Fibroblast of peridontal ligament (primary cell): Measurements from ENCODE around the gene TLCD3A.

Experiments
- DNase-seq: peaks from one replicate; pipeline ENCODE4 v3.0.0-alpha.2; 2010; ENCODE audit errors: extremely low read depth

TLCD3A gene

DNA sequence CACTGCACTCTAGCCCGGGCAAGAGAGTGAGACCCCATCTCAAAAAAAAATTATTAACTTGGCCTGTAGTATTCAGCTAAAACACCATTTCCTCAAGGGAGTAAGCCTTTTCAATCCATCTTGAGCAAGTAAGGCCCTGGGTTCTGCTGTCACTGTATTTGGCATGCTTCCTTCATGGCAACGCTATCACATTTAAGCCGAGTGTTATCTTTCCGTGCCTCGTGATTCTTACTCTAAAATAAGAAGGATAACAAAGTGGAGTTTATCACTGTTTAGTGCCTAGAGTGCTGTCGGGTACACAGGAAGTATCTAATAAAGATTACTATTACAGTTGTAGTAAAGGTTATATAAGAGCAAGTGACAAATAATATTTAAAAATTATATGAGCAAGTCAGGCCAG lies 26.5 kb upstream of the TLCD3A start:
- no peak for DNase-seq

DNA sequence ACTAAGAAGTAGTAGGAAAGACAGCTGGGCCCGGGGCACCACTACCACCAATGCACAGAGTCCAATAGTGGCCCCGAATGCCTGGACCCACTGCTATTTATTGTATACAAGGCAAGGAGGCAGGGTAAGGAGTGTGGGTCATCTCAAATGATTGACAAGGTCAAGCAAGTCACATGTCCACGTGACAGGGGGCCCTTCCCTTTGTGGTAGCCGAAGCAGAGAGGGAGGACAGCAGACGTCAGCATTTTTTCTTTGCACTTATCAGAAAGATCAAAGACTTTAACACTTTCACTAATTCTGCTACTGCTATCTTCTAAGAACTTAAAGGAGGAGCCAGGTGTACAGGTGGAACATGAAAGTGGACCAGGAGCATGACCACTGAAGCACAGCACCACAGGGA lies 24.3 kb upstream of the TLCD3A start:
- no peak for DNase-seq

DNA sequence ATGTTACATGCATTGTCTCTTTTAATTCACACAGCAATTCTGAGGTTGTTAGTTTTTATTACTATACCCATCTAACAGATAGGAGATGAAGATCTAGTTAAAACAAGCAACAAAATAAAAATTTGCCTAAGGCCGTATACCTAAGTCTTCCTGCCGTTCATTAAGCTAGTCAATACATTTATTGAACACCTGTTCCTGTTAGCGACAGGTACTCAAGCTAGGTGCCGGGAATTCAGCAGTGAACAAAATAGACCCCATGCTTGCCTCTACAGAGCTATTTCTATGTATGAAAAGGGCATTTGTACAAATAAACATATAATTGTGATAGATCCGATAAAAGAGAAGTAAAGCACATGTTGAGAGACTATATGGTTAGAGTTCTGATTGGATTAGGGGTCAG lies 14.3 kb upstream of the TLCD3A start:
- no peak for DNase-seq

DNA sequence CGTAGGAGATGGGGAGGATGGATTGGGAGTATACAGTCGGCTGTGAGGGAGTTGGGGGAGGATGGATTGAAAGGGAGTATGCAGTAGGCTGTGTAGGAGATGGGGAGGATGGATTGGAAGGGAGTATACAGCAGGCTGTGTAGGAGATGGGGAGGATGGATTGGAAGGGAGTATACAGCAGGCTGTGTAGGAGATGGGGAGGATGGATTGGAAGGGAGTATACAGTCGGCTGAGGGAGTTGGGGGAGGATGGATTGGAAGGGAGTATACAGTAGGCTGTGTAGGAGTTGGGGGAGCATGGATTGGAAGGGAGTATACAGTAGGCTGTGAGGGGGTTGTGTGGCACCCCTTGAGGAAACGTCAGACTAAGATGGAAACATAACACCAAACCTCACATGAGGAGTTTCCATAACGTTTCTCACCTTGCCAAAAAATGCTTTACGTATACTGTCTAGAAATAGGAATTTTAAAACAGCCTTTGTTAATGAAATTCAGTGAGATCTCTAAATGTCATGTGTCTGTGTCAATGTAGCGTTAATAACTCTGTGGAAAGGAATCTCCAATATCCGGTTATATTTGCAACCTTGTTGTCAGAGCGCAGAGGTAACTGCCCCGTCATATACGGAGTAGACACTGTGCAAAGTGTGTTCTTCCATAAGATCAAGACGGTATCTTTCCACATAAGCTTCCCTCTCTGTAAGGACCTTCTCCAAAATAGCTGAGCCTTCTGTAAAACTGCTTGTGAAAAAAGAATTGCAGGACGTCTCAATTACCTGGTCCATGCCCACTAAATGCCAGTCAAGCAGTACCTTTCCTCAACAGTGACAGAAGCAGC lies 11.5 kb upstream of the TLCD3A start:
- DNase-seq: no peak

DNA sequence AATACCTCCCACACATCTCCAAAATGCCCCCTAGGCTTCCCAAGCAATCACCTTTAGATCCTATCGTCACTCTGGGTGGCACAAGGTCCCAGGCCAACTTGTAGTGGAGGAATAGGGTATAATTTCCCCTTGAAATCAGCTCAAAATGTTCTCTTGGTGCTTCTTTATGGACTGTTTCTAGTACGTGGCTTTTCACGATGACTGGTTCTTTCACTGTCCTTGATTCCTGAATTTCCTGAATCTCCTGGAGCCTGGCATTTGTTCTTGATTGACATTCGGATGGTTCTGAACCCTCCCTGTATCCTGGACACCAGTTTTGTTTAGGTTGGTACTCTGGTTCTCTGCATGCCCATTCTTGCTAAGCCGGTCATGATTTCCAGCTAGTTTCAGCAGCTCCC lies 10.9 kb upstream of the TLCD3A start:
- DNase-seq: no peak

DNA sequence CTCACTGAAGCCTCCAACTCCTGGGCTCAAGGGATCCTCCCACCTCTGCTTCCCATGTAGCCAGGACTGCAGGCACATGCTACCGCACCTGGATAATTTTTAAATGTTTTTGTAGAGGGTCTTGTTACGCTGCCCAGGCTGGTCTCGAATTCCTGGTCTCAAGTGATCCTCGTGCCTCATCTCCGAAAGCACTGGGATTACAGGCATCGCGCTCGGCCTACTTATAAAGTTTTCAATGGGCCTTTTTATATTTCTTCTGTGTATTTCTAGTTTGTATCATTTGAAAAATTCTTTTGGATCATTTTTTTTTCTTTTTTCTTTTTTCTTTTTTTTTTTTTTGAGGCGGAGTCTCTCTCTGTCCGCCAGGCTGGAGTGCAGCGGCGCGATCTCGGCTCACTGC lies 7.3 kb upstream of the TLCD3A start:
- DNase-seq: no peak

DNA sequence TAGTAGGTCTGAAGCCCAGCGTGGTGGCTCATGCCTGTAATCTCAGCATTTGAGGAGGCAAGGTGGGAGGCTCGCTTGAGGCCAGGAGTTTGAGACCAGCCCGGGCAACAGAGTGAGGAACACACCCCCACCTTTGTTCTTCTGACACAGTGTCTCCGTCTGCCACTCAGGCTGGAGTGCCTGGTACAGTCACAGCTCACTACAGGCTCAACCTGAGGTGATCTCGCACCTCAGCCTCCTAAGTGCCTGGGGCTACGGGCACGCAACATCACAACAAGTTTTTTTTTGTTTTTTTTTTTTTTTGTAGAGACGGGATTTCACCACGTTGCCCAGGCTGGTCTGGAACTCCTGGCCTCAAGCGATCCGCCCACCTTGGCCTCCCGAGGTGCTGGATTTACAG lies 6.7 kb upstream of the TLCD3A start:
- no peak for DNase-seq

DNA sequence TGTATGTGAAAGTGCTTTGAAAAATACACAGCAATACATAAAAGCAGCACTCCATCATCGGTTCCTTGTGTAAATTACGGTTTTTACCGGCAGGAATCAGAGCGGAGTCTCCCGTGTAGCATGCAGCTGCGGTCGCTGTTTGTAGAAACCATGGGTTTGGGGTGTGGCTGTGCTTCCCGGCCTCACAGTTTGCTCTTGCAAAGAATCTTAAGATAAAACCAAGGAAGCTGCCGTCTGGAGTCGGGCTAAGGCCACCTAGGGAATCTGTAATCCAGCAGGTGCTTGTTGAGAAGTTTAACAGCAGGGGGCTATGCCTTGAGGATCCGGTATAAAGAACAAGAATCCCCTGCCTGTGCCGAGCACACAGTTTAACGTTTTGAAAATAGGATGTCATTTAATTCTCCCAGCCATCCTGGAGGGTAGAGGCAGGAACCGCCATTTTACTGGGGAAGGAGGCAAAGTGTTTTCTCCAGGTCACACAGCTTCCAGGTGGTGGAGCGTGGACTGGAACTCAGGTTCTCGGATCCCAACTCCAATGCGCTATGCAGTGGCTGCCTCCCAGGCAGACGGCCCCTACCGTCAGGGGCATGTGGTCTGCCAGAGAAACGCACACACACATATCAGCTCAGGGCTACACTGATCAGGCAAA lies 6.0 kb upstream of the TLCD3A start:
- no peak for DNase-seq

DNA sequence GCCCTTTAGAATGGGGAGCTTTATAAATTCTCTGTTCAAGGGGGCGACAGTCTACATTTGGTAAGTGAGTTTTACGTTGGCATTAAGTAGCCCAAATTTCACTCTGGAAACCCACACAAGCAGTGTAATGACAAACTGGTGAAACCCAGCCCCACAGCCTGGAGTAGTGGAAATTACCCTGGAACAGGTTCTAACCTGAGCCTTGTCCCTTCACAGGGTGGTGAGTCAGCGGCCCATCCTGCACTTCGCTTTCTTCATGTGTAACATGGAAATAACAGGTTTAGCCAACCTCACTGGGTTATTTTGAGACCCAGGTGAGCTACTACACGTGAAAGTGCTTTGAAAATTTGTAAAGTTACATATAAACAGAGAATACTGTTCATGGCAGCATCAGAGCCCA lies 3.5 kb upstream of the TLCD3A start:
- DNase-seq: no peak

DNA sequence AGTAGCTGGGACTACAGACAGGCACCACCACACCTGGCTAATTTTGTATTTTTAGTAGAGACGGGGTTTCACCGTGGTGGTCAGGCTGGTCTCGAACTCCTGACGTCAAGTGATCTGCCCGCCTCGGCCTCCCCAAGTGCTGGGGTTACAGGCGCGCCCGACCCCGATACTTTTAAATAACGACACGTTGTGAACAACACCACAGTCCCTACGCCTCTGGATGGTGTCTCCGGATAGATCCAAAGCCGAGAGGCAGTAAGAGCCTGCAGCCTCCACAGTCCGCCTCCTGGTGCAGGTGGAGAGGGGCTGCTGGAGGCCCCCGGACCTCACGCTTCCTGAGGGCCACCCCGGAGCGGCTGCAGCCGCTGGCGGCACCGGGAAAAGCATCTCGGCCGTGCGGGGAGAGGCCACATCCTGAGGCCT lies 741 bp upstream of the TLCD3A start:
- DNase-seq: no peak

DNA sequence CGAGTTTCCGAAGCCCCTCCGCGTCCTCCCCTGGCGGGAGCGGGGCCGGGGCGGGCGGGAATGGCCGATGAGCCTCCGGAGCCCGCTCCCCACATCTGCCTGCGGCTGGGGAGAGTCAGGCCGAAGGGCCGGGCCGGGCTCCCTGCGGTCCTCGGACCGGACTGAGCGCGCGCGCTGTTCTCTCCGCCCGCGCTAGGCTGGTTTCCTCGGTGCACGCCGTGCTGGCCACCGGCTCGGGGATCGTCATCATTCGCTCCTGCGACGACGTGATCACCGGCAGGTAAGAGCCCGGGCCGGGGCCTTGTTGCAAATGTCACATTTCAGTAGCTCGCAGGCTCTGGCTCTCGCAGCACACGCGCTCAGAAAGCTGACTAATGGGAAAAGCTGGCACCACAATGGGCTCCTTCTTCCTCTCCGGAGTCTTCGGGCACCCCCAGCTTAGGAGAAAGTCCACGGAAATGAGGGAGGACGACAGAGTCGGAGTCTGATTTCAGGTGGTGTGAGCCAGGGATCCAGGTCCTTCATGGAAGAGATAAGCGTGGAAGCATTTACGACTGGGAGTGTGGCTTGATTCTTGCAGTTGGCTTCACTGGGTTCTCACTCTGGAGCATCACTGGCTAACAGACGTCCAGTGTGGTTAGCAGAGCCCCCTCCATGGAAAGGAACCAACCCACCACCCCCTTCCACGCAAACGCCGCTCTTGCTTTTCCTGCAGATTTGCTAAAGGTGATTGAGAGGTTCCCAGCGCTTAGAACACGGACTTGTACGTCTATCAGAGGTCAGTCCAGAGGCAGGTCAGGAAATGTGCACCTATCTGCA lies 715 bp downstream of the TLCD3A start:
- DNase-seq: no peak

DNA sequence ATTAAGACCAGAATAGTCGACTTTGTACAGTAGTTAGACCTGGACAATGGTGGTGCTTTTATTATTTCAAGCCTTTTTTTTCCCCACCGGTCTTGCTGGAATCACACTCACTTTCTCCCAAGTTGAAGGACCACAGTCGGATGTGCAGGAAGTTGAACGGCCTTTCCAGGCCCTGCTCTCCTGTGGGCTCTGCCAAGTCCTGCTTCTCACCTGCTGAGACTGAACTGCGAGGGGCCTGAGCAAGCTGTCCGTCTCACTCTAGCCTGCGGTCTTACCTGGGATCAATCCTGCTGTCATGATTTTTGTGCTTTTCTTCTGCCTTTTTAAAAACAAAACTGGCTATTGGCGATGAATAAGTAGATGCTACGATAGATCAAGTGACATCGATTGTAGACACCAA lies 1.3 kb downstream of the TLCD3A start:
- DNase-seq: no peak

DNA sequence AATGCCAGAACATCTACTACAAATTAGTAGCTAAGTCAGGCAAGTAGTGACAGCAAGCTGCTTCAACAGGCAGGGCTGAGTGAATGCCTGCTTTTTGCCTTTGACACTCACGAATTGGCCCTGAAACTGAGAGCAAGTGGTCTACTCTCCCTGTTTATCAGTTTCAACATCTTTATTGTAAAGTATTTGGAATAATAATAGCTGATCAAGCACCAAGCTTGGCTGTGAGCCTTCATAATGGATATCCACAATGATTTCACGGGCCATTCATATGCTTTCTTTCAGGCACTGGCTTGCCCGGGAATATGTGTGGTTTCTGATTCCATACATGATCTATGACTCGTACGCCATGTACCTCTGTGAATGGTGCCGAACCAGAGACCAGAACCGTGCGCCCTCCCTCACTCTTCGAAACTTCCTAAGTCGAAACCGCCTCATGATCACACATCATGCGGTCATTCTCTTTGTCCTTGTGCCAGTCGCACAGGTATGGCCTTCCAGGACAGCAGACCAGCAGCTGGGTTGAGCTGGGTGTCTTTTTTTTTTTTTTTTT lies 5.2 kb downstream of the TLCD3A start:
- DNase-seq: no peak

DNA sequence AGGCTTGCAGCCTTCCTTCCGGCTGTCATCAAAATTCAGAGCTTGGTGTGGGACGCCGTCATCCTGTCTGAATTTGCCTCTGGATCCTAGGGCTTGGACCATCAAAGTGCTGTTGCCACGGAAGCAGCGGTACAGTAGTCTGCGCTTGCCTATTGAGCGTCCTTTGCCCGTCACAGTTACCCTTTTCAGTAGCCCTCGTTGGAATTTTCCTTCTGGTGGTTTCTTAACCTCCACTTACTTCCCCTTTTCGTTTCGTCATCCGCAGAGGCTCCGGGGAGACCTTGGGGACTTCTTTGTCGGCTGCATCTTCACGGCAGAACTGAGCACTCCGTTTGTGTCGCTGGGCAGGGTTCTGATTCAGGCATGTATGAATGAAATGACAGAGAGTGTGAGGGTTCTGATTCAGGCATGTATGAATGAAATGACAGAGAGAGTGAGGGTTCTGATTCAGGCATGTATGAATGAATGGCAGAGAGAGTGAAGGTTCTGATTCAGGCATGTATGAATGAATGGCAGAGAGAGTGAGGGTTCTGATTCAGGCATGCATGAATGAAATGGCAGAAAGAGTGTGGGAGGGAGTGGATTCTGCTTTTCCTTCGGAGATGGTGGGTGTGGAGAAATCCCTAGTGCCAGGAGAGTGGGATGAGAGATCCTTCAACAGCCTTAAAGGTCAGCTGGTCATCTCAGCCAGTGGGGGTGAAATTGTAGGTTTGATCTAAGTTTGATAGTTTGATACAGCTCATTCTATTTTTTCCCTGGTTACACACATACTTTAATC lies 8.0 kb downstream of the TLCD3A start:
- DNase-seq: no peak

DNA sequence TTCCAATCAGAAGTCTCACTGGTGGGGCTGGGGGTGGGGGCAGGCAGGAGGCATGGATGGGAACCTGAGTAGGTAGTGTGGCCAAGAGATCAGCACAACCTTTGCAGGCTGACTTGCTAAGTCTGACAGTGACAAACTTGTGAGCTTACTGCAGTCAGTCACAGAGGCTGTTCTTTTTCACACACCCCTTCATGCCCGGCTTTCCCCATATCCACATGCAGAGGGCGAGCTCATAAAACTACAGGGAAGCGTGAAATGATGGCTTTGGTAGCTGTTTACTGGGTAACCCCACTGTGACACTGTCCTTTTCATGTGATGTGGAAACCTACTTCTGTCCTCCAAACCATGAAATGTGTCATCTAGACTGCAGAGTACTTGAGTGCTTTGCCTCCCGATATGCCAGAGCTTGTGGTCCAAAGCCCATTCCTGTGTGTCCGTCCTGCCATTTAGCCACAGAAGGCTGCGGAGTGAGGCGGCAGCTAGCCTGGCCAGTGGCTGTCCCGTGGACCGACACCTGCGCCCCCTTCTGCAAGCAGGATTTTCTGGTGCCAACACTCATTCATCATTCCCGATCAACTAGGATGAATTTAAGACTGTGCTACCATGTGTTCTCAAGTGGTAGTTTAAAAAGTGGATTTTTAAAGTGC lies 9.9 kb downstream of the TLCD3A start:
- DNase-seq: no peak

DNA sequence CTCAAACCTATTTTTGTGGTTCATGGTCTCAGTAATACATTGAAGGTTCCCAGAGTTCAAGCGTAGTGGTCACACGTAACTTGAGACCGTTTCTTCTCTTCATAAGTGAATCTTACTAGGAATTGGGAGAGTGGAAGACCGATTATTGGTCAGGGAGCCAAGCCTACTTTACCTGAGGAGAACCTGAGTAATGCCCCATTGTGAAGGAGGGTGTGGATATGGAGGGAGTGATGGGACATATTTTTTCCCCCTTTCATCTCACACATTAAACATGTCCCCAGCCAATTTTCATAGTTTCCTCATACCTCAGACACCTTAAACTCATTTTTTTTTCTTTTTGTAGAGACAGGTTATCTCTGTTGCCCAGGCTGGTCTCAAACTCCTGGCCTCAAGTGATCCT lies 10.7 kb downstream of the TLCD3A start:
- no peak for DNase-seq

DNA sequence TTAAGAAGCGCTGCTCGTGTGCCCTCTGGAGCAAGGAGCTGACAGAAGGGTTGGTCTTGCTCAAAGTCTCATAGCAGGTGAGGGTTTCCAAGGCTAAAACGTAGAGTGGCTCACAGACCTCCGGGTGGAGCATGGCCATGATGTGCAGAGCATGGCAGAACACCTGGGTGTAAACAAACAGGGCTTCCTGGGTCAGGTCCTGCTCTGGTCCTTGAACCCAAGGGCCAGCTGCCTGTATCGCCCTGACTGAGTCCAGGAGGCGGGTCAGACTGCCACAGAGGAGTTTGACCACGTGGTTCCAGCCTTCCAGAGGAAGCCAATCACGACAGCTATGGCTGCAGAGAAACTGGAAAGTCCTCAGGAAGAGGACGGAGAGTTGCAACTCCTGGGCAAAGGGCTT lies 12.5 kb downstream of the TLCD3A start:
- DNase-seq: no peak

DNA sequence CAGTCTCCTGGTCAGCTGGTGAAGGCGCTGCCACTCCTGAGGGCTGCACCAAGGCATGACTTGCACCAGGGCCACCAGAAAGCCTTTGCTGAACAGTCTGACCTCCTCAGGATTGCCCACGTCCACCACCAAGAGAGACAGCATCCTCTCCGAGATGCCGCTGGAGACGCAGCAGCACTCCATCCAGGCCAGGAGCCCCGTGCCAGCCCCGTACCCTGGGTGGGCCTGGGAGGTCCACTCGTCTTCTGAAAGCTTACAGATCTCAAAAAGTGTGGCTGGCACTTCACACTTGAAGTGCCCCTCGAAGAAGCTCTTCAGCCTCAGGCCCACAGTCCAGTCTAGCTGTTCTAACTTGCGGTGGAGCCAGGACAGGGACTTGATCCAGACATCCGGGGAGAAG lies 13.0 kb downstream of the TLCD3A start:
- DNase-seq: no peak

DNA sequence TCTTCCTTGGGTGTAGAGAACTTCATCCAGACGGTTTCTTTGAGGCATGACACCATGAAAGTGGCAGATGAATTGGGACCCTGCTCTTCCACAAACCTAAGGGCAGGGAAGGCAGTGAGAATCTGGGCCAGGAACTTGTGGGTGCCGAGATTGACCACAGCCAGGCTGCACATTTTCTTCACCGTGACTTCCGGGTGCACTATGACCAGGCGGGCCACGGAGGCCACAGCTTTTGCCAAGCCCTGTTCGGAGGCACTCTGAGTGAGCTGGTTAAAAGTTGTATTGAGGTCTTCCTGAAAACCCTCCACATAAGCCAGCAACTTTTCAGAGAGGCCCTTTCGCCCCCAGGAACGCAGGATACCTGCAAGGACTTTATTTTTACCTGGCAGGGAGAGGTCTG lies 13.8 kb downstream of the TLCD3A start:
- no peak for DNase-seq

DNA sequence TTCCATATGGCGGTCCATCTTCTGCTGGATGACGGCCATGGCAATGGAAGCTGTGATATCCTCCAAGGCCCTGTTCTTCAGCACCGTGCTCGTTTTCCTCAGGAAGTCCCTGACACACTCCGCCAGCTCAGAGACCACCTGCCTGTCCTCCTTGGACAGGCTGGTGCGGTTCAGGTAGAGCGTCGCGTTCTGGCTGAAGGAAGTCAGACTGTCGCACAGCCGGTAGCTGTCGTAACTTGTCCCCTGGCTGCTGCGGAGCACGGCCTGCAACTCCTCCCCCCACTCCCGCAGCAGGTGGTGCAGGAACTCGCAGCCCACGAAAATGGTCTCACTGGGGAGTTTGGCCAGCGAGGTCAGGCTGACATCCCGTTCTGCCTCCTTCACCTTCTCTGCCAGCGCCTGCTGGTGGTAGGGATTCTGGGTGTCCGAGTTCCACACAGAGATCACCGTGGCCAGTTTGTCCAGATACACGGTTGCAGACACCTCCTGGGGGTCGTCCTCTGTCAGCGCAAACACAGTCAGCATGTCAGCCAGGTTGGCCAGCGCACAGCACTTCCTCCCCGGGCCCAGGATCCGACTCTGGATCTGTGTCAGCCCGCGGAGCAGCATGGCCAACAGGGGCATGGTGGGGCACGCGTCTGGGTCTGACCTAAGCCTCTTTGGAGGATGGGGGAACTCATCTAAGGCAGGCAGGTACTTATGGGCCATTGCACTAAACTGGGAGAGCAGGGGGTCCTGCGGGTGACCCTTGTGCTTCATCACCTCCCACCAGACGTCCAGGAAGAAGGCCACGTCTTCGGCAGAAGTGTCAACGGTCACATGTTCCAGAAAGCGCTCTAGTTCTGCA lies 14.6 kb downstream of the TLCD3A start:
- DNase-seq: no peak
